Measurements from ENCODE around the gene ANXA2. TPM values are rescaled to one million over a fixed set of nuclear protein-coding genes. Genes with fewer than 3 reads are reported as not detected.

Gene ANXA2
- total RNA-seq, 5 donors from 2014 or later (not counting 1 experiment from before 2014, with no cell fraction given) = 59.4 to 223 (median 159) TPM

DNA sequence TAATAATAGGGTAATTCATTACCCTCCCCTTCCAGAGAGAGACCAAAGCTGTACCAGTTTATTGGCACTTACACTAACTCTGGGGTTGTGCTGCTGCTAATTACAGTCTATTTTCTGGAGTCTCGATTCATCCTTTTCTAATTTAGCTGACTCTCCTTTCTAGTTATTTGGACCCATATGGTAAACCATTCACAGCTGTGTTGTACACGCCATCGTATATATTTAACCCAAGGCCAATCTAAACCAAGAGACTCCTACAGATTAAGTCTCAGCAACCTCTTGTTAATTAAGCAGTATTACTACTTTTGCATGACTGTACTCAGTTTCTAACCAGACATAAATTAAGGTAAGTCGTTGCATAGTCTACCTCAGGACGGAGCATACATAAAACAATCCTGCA lies 22.5 kb downstream of the ANXA2 start:
- DNase-seq = no peak
- no peaks in the 10 kb centered on the region for H3K27me3 ChIP-seq (replicated peaks in 1 of 2; ENCODE audit: control insufficient read depth in 2 of 2, extremely low read depth in 1 of 2, insufficient read depth in 2 of 2, low read length in 1 of 2)
- H3K4me1 ChIP-seq (ENCODE audit: control insufficient read depth in 1 of 2, extremely low read depth in 1 of 2, insufficient read depth in 2 of 2, low read length in 2 of 2) = no peaks in the 10 kb centered on the region
- no peak for ATAC-seq (replicated peaks in 1 of 4)
- no peak overlapping the region for H3K27ac ChIP-seq (ENCODE audit: low read length)
- Mint-ChIP-seq H3K4me1 (peaks cover 0 to 24% (median 9%) of the 10 kb centered on the region in 3 donors), H3K9me3 (no peaks in the 10 kb centered on the region), H3K36me3 (peaks cover 49% of the 10 kb centered on the region), H3K27me3 (peaks cover 0 to under 1% of the 10 kb centered on the region in 2 donors), H3K27ac (no peak overlapping the region), H3K4me3 (no peak overlapping the region)
- 96% methylated on average over 3 of the region's 5 CpGs for WGBS (ENCODE audit: insufficient coverage)
- no peak overlapping the region for H3K4me3 ChIP-seq (ENCODE audit: control insufficient read depth in 1 of 2, extremely low read depth in 1 of 2, low read length in 1 of 2)
- ChIA-PET CTCF (no interaction called here), POLR2A (no interaction called here)
- H3K9me3 ChIP-seq = no peaks in the 10 kb centered on the region
- peaks cover 0 to 21% of the 10 kb centered on the region in 2 donors for H3K36me3 ChIP-seq (ENCODE audit: control insufficient read depth in 2 of 2, extremely low read depth in 1 of 2, insufficient read depth in 1 of 2, low read length in 1 of 2)

DNA sequence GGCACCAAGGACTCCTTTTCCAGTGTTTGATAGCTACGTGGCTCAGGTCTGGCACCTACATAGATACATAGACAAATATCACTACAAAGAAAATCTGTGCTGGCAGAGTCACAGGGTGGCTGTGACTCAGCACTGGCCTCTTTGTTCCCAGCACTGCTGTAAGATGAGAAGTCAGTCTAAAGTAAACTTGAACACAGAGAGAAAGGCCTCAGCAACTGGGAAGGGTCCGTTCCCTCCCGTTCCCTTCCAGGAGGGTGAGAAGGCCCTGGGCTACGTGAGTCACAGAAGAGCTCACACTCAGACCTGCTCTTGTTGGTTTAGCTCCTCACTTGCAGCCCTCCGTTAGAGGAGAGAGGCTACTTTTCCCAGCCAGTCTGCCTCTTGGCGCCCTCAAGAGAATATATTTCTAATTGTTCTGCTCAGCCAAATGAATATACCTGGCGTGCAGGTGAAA lies 23.1 kb downstream of the ANXA2 start:
- Histone ChIP-seq H3K27ac (ENCODE audit: low read length) (no peak overlapping the region), H3K4me3 (ENCODE audit: control insufficient read depth in 1 of 2, extremely low read depth in 1 of 2, low read length in 1 of 2) (no peak overlapping the region), H3K27me3 (replicated peaks in 1 of 2; ENCODE audit: control insufficient read depth in 2 of 2, extremely low read depth in 1 of 2, insufficient read depth in 2 of 2, low read length in 1 of 2) (no peaks in the 10 kb centered on the region), H3K9me3 (no peaks in the 10 kb centered on the region), H3K4me1 (ENCODE audit: control insufficient read depth in 1 of 2, extremely low read depth in 1 of 2, insufficient read depth in 2 of 2, low read length in 2 of 2) (no peaks in the 10 kb centered on the region), H3K36me3 (ENCODE audit: control insufficient read depth in 2 of 2, extremely low read depth in 1 of 2, insufficient read depth in 1 of 2, low read length in 1 of 2) (peaks cover 0 to 18% of the 10 kb centered on the region in 2 donors)
- POLR2A ChIA-PET = no interaction called here
- Mint-ChIP-seq H3K9me3 (no peaks in the 10 kb centered on the region), H3K36me3 (peaks cover 49% of the 10 kb centered on the region), H3K27me3 (peaks cover 0 to 3% of the 10 kb centered on the region in 2 donors), H3K27ac (no peak overlapping the region), H3K4me1 (peaks cover 0 to 29% (median 9%) of the 10 kb centered on the region in 3 donors), H3K4me3 (no peak overlapping the region)
- no peak for DNase-seq
- ATAC-seq (replicated peaks in 1 of 4) = no peak
- 84% methylated on average over 4 of the region's 7 CpGs for WGBS (ENCODE audit: insufficient coverage)
- CTCF ChIA-PET = no interaction called here

DNA sequence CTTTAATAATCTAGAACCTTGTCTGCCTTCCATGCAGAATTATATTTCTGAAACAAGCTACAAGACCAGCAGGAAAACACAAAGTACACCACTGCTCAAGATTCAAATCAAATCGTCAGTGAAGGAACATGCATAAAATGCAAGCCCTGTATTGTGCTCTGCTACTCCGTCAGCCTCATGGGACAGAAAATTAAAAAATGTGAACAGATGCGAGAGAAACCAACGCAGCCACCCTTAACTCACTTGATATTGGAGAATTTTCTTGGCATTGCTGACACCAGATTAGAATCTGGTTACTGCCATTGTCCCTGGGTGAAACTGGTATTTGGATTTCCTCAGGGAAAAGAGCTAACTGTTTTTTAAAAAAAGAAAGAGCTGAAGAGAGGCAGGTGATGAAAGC lies 23.6 kb downstream of the ANXA2 start:
- DNase-seq = no peak
- Mint-ChIP-seq H3K27ac (no peak overlapping the region), H3K9me3 (no peaks in the 10 kb centered on the region), H3K36me3 (peaks cover 46% of the 10 kb centered on the region), H3K4me3 (no peak overlapping the region), H3K27me3 (peaks cover 0 to 3% of the 10 kb centered on the region in 2 donors), H3K4me1 (peaks cover 0 to 29% (median 9%) of the 10 kb centered on the region in 3 donors)
- CTCF ChIA-PET = no interaction called here
- no peaks in the 10 kb centered on the region for H3K27me3 ChIP-seq (replicated peaks in 1 of 2; ENCODE audit: control insufficient read depth in 2 of 2, extremely low read depth in 1 of 2, insufficient read depth in 2 of 2, low read length in 1 of 2)
- POLR2A ChIA-PET = no interaction called here
- H3K36me3 ChIP-seq (ENCODE audit: control insufficient read depth in 2 of 2, extremely low read depth in 1 of 2, insufficient read depth in 1 of 2, low read length in 1 of 2) = peaks cover 0 to 18% of the 10 kb centered on the region in 2 donors
- ATAC-seq (replicated peaks in 1 of 4) = no peak
- H3K9me3 ChIP-seq = no peaks in the 10 kb centered on the region
- no peaks in the 10 kb centered on the region for H3K4me1 ChIP-seq (ENCODE audit: control insufficient read depth in 1 of 2, extremely low read depth in 1 of 2, insufficient read depth in 2 of 2, low read length in 2 of 2)
- H3K4me3 ChIP-seq (ENCODE audit: control insufficient read depth in 1 of 2, extremely low read depth in 1 of 2, low read length in 1 of 2) = no peak overlapping the region
- H3K27ac ChIP-seq (ENCODE audit: low read length) = no peak overlapping the region
- no CpG with 5 or more reads among the region's 4 CpGs for WGBS (ENCODE audit: insufficient coverage)

DNA sequence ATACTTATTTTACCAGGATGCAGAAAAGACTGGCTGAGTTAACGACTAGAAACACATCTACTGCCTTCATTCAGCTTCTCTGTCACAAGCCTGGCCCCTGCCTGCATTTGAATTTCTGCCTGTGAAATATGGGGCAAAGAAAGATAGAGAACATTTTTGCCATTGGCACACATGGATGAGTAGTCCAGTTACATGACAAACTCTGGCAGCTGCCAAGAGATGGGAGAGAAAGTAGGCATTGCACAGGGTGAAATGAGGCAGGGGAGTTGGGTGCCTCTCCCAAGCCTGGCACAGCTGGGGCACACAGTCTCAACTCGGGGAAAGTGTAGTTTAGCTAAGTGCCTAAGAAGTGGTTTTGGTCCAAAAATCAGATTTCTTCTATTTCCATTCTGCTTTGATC lies 24.0 kb downstream of the ANXA2 start:
- Histone ChIP-seq H3K9me3 (no peaks in the 10 kb centered on the region), H3K4me1 (ENCODE audit: control insufficient read depth in 1 of 2, extremely low read depth in 1 of 2, insufficient read depth in 2 of 2, low read length in 2 of 2) (no peaks in the 10 kb centered on the region), H3K27ac (ENCODE audit: low read length) (no peak overlapping the region), H3K27me3 (replicated peaks in 1 of 2; ENCODE audit: control insufficient read depth in 2 of 2, extremely low read depth in 1 of 2, insufficient read depth in 2 of 2, low read length in 1 of 2) (no peaks in the 10 kb centered on the region), H3K36me3 (ENCODE audit: control insufficient read depth in 2 of 2, extremely low read depth in 1 of 2, insufficient read depth in 1 of 2, low read length in 1 of 2) (peaks cover 0 to 18% of the 10 kb centered on the region in 2 donors), H3K4me3 (ENCODE audit: control insufficient read depth in 1 of 2, extremely low read depth in 1 of 2, low read length in 1 of 2) (no peak overlapping the region)
- Mint-ChIP-seq H3K27ac (peak overlapping the region in 1 of 2 donors; percentile 57), H3K4me3 (no peak overlapping the region), H3K9me3 (no peaks in the 10 kb centered on the region), H3K27me3 (peaks cover 0 to 3% of the 10 kb centered on the region in 2 donors), H3K4me1 (peaks cover 0 to 29% (median 9%) of the 10 kb centered on the region in 3 donors), H3K36me3 (peaks cover 46% of the 10 kb centered on the region)
- ChIA-PET CTCF (no interaction called here), POLR2A (no interaction called here)
- no CpG with 5 or more reads among the region's 2 CpGs for WGBS (ENCODE audit: insufficient coverage)
- ATAC-seq (replicated peaks in 1 of 4) = no peak
- no peak for DNase-seq

DNA sequence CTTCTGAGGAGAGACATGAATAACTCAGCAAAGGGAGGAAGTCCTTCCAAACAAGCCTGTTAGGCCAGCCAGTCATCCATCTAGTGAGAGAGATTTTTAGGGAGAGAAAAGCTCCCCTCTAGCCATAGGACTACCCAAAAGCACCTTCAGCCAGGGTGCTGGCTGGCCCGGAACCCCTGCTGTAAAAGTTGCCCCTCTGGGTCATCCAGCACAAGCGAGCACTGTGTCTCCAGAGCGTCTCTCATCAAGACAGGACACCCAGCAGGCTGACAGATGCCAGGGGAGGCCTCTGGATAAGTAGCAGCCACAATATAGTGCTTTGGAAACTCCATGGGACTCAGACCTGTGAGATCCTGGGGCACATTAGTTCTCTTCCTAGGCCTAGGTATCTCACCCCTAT lies 24.5 kb downstream of the ANXA2 start:
- peaks cover 0 to 18% of the 10 kb centered on the region in 2 donors for H3K36me3 ChIP-seq (ENCODE audit: control insufficient read depth in 2 of 2, extremely low read depth in 1 of 2, insufficient read depth in 1 of 2, low read length in 1 of 2)

DNA sequence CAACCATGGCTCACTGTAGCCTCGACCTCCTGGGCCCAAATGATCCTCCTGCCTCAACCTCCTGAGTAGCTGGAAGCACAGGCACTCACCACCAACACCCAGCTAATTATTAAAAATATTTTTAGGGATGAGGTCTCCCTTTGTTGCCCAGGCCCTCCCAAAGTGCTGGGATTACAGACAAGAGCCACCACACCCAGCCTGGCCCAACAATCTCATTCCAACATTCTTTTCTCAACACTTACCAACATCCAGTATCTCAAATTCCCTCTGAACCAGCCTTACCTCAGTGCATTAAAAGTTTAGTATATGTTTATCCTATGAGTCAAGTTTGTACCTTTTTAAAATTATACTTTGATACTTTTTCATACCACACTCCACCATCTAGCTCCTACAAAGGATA lies 25.0 kb downstream of the ANXA2 start:
- Histone ChIP-seq H3K9me3 (no peaks in the 10 kb centered on the region), H3K27ac (ENCODE audit: low read length) (no peak overlapping the region), H3K36me3 (ENCODE audit: control insufficient read depth in 2 of 2, extremely low read depth in 1 of 2, insufficient read depth in 1 of 2, low read length in 1 of 2) (peaks cover 0 to 18% of the 10 kb centered on the region in 2 donors), H3K4me3 (ENCODE audit: control insufficient read depth in 1 of 2, extremely low read depth in 1 of 2, low read length in 1 of 2) (no peak overlapping the region), H3K4me1 (ENCODE audit: control insufficient read depth in 1 of 2, extremely low read depth in 1 of 2, insufficient read depth in 2 of 2, low read length in 2 of 2) (no peaks in the 10 kb centered on the region), H3K27me3 (replicated peaks in 1 of 2; ENCODE audit: control insufficient read depth in 2 of 2, extremely low read depth in 1 of 2, insufficient read depth in 2 of 2, low read length in 1 of 2) (no peaks in the 10 kb centered on the region)
- WGBS (ENCODE audit: insufficient coverage) = no CpG with 5 or more reads among the region's 1 CpG
- Mint-ChIP-seq H3K27me3 (peaks cover 0 to 3% of the 10 kb centered on the region in 2 donors), H3K9me3 (no peaks in the 10 kb centered on the region), H3K27ac (no peak overlapping the region), H3K4me3 (no peak overlapping the region), H3K4me1 (peaks cover 0 to 29% (median 9%) of the 10 kb centered on the region in 3 donors), H3K36me3 (peaks cover 46% of the 10 kb centered on the region)
- ChIA-PET CTCF (interaction anchor here in 1 of 2 donors (0.6 kb wide), 1 partner anchor 659 kb away, joined by 5 read pairs; no protein-coding TSS in a partner anchor), POLR2A (interaction anchor here in 1 of 2 donors (0.6 kb wide), 2 partner anchors 411 to 1675 kb away, joined by 4 to 6 read pairs; no protein-coding TSS in a partner anchor)
- DNase-seq (no peak), ATAC-seq (replicated peaks in 1 of 4) (no peak)

More for the DNA sequence above, 24.5 kb downstream of the ANXA2 start:
- Histone ChIP-seq H3K4me3 (ENCODE audit: control insufficient read depth in 1 of 2, extremely low read depth in 1 of 2, low read length in 1 of 2) (no peak overlapping the region), H3K27me3 (replicated peaks in 1 of 2; ENCODE audit: control insufficient read depth in 2 of 2, extremely low read depth in 1 of 2, insufficient read depth in 2 of 2, low read length in 1 of 2) (no peaks in the 10 kb centered on the region), H3K4me1 (ENCODE audit: control insufficient read depth in 1 of 2, extremely low read depth in 1 of 2, insufficient read depth in 2 of 2, low read length in 2 of 2) (no peaks in the 10 kb centered on the region), H3K9me3 (no peaks in the 10 kb centered on the region), H3K27ac (ENCODE audit: low read length) (no peak overlapping the region)
- 100% methylated on average over 3 of the region's 3 CpGs for WGBS (ENCODE audit: insufficient coverage)
- DNase-seq (no peak), ATAC-seq (replicated peaks in 1 of 4) (no peak)
- peaks cover 0 to 29% (median 9%) of the 10 kb centered on the region in 3 donors for H3K4me1 Mint-ChIP-seq
- H3K27ac Mint-ChIP-seq = no peak overlapping the region
- ChIA-PET POLR2A (no interaction called here), CTCF (interaction anchor here in 1 of 2 donors (0.6 kb wide), 1 partner anchor 660 kb away, joined by 5 read pairs; no protein-coding TSS in a partner anchor)
- H3K27me3 Mint-ChIP-seq = peaks cover 0 to 3% of the 10 kb centered on the region in 2 donors
- H3K4me3 Mint-ChIP-seq = no peak overlapping the region
- H3K9me3 Mint-ChIP-seq = no peaks in the 10 kb centered on the region
- peaks cover 46% of the 10 kb centered on the region for H3K36me3 Mint-ChIP-seq
